GM12872 (cell line): ENCODE data around the gene GRK7.

ENCODE experiments used
- TF ChIP-seq, protein P1 (sequence below): IDR thresholded peaks from 3 replicates; pipeline ENCODE4 v1.5.1; 2011; ENCODE audit warnings: low read depth, mild to moderate bottlenecking, low read length, moderate library complexity; ENCODE audit not compliant: insufficient read depth

Gene GRK7

GRCh38 chr3:141804778-141805639, 41.8 kb downstream of the GRK7 start:
- TF ChIP-seq, protein P1, sequence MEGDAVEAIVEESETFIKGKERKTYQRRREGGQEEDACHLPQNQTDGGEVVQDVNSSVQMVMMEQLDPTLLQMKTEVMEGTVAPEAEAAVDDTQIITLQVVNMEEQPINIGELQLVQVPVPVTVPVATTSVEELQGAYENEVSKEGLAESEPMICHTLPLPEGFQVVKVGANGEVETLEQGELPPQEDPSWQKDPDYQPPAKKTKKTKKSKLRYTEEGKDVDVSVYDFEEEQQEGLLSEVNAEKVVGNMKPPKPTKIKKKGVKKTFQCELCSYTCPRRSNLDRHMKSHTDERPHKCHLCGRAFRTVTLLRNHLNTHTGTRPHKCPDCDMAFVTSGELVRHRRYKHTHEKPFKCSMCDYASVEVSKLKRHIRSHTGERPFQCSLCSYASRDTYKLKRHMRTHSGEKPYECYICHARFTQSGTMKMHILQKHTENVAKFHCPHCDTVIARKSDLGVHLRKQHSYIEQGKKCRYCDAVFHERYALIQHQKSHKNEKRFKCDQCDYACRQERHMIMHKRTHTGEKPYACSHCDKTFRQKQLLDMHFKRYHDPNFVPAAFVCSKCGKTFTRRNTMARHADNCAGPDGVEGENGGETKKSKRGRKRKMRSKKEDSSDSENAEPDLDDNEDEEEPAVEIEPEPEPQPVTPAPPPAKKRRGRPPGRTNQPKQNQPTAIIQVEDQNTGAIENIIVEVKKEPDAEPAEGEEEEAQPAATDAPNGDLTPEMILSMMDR, result no peak

DNA sequence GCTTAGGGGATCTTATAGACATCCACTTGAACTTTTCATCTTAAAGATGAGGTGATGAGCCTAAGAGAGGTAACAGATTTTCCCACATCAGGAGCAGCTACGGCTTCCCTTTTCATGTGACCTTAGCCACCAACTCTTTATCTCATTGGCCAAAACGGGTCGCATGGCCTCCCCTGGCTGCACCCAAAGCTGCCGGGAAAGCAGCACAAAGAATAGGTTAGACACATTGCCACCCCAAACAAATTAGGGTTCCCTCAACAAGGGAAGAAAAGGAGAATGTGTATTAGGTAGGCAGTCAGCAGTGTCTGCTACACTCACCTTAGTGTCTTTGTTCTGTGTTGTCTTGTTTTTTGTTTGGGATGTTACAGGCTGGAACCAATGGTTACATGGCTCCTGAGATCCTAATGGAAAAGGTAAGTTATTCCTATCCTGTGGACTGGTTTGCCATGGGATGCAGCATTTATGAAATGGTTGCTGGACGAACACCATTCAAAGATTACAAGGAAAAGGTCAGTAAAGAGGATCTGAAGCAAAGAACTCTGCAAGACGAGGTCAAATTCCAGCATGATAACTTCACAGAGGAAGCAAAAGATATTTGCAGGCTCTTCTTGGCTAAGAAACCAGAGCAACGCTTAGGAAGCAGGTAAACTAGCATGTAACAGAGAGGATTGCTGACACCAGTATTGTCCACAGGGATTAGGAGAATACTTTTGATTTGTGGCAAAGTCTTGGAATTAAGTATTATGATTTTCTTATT, 44.2 kb downstream of the GRK7 start:
- TF ChIP-seq, protein P1, result no peak

GRCh38 chr3:141808586-141808985, 45.4 kb downstream of the GRK7 start:
- TF ChIP-seq, protein P1, result no peak

- TF ChIP-seq, protein P1, result no peak
Observed at GRCh38 chr3:141810161-141810560, 47.0 kb downstream of the GRK7 start.

- TF ChIP-seq, protein P1, result no peak
Observed at GRCh38 chr3:141811348-141811747, 48.1 kb downstream of the GRK7 start.

- TF ChIP-seq, protein P1, result no peak
Observed at GRCh38 chr3:141812084-141812483, 48.9 kb downstream of the GRK7 start.

DNA sequence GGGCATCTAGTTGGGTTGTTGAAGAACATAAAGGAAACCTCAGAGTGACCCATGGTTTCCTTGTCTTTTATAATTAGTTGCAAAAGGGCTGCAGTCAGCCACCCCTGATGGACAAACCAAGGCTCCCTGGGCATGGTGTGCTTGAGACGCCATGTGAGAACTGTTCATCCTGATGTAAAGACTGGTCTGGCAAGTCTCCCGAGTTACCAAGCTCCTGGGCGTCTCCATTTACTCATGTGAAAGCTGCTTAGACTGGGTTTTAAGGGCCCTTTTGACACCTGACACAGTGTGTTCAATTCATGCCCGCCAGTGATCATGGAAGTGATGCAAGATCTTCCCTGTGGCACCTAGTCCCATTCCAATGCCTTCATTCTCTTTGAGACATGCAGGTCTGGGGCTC, 49.4 kb downstream of the GRK7 start:
- TF ChIP-seq, protein P1, result no peak
